Tibial nerve (tissue), 4 donors: ENCODE data around the gene PLXNB1. TPM values are rescaled to one million over a fixed set of nuclear protein-coding genes. Genes with fewer than 3 reads are reported as not detected.

Experiments
- DNase-seq, 2 donors: peaks; one replicate each; pipeline ENCODE4 v3.0.0-alpha.2; 2019; ENCODE audit warnings: low spot score in 2 of 2
- H3K27ac ChIP-seq, 4 donors: fragments of 200-600 bp; sonication (generic) in 3 of 4; one replicate each; pipeline ENCODE4 v1.5.1; 2017 to 2019; ENCODE audit warnings: mild to moderate bottlenecking in 1 of 4
- H3K27me3 ChIP-seq, 2 donors: fragments of 200-600 bp; sonication (generic) in 1 of 2; one replicate each; pipeline versions ENCODE4 v1.5.1 to v1.6.0; 2017 to 2019
- H3K36me3 ChIP-seq, 3 donors: fragments of 200-600 bp; sonication (generic); one replicate each; pipeline ENCODE4 v1.5.1; 2018 to 2019
- H3K4me1 ChIP-seq, 4 donors: fragments of 200-600 bp; sonication (generic) in 3 of 4; one replicate each; pipeline ENCODE4 v1.5.1; 2017 to 2019
- H3K4me3 ChIP-seq, 4 donors: fragments of 200-600 bp; sonication (generic) in 3 of 4; one replicate each; pipeline ENCODE4 v1.5.1; 2017 to 2019; ENCODE audit warnings: mild to moderate bottlenecking in 1 of 4, moderate library complexity in 1 of 4
- H3K9me3 ChIP-seq, 4 donors: fragments of 200-600 bp; sonication (generic) in 3 of 4; one replicate each; pipeline ENCODE4 v1.5.1; 2017 to 2019
- EP300 ChIP-seq, 2 donors: sonication (generic); formaldehyde crosslinking; IDR thresholded peaks; one replicate each; pipeline ENCODE4 v1.6.1; 2017; ENCODE audit warnings: antibody characterized with exemption in 2 of 2, mild to moderate bottlenecking in 1 of 2
- POLR2A ChIP-seq, 2 donors: fragments of 450-650 bp; IDR thresholded peaks; one replicate each; pipeline ENCODE4 v1.6.1; 2017; ENCODE audit warnings: antibody characterized with exemption in 2 of 2, mild to moderate bottlenecking in 2 of 2, moderate library complexity in 2 of 2
- WGBS, 2 donors: methylation state at CpG; one replicate each; pipeline ENCODE4 v1.1.5; 2018; 5-methylcytosine and 5-hydroxymethylcytosine counted together
- small RNA-seq: library from RNA; depleted of rRNA; stranded (forward); fragments of <200 nt; gene quantifications from one replicate; pipeline ENCODE3, GENCODE V24; 2016
- total RNA-seq, 4 donors: library from RNA; depleted of rRNA; stranded (reverse); fragments of >200 nt; gene quantifications; one replicate each; pipeline ENCODE4 v1.1.0, GENCODE V29; 2016
- TF ChIP-seq, protein P1 (sequence below), 5 experiments: fragments of 200-600 bp in 3 of 5; fragments of 450-650 bp in 2 of 5; sonication (generic) in 3 of 5; IDR thresholded peaks; one replicate each; pipeline ENCODE4 v1.5.1; 2016 to 2019; ENCODE audit warnings: antibody characterized with exemption in 5 of 5, mild to moderate bottlenecking in 3 of 5, moderate library complexity in 2 of 5

Gene PLXNB1
- total RNA-seq, 4 donors from 2014 or later = 216 to 379 (median 339) TPM

- H3K27me3 ChIP-seq = no peaks in the 10 kb centered on the region
- DNase-seq = no peak
- H3K4me3 ChIP-seq = no peak overlapping the region
- TF ChIP-seq, protein P1, sequence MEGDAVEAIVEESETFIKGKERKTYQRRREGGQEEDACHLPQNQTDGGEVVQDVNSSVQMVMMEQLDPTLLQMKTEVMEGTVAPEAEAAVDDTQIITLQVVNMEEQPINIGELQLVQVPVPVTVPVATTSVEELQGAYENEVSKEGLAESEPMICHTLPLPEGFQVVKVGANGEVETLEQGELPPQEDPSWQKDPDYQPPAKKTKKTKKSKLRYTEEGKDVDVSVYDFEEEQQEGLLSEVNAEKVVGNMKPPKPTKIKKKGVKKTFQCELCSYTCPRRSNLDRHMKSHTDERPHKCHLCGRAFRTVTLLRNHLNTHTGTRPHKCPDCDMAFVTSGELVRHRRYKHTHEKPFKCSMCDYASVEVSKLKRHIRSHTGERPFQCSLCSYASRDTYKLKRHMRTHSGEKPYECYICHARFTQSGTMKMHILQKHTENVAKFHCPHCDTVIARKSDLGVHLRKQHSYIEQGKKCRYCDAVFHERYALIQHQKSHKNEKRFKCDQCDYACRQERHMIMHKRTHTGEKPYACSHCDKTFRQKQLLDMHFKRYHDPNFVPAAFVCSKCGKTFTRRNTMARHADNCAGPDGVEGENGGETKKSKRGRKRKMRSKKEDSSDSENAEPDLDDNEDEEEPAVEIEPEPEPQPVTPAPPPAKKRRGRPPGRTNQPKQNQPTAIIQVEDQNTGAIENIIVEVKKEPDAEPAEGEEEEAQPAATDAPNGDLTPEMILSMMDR (IDR thresholded peaks at IDR 0.05) = no peak
- no peak for TF ChIP-seq POLR2A (IDR thresholded peaks at IDR 0.05)
- no peak for TF ChIP-seq EP300 (IDR thresholded peaks at IDR 0.05)
- H3K4me1 ChIP-seq = no peaks in the 10 kb centered on the region
- no peaks in the 10 kb centered on the region for H3K36me3 ChIP-seq
- H3K27ac ChIP-seq = no peak overlapping the region
- peaks cover 0 to 26% (median 5%) of the 10 kb centered on the region in 4 donors for H3K9me3 ChIP-seq
Measured at GRCh38 chr3:48361928-48362327, 68.0 kb downstream of the PLXNB1 start.

- Histone ChIP-seq H3K36me3 (no peaks in the 10 kb centered on the region), H3K27me3 (no peaks in the 10 kb centered on the region), H3K4me3 (no peak overlapping the region), H3K27ac (no peak overlapping the region), H3K9me3 (peaks cover 0 to 12% (median 2%) of the 10 kb centered on the region in 4 donors), H3K4me1 (no peaks in the 10 kb centered on the region)
- 65 to 75% methylated on average over 1 of the region's 1 CpG for WGBS, 2 donors
- TF ChIP-seq EP300 (IDR thresholded peaks at IDR 0.05) (no peak), POLR2A (IDR thresholded peaks at IDR 0.05) (no peak)
- DNase-seq = no peak
Measured at GRCh38 chr3:48356419-48356818, 73.5 kb downstream of the PLXNB1 start.

DNA sequence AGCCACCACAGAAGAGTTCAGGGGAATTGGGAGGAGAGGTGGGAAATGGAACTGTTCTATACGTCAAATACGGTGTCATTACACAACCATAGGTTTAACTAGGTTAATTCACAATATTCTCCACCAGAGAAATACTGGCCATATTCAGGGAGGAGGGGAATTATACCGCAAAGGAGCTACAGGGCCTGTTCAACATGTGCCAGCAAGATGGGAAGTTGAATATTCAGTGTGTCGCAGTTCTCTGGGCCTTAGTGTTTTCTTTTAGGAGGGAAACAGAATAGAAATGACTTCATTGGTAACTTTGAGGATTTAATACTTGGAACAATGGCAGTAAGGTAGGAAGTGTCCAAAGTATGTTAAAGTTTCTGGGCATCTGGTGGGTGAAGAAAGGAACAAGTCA is 75.9 kb downstream of the PLXNB1 start:
- Histone ChIP-seq H3K27me3 (no peaks in the 10 kb centered on the region), H3K27ac (no peak overlapping the region), H3K9me3 (peaks cover 0 to 10% (median 0%) of the 10 kb centered on the region in 4 donors), H3K36me3 (no peaks in the 10 kb centered on the region), H3K4me3 (no peak overlapping the region), H3K4me1 (no peaks in the 10 kb centered on the region)
- DNase-seq = no peak
- WGBS, 2 donors = 90 to 91% methylated on average over 4 of the region's 4 CpGs
- no peak for TF ChIP-seq POLR2A (IDR thresholded peaks at IDR 0.05)
- TF ChIP-seq, protein P1 (IDR thresholded peaks at IDR 0.05) = no peak
- no peak for TF ChIP-seq EP300 (IDR thresholded peaks at IDR 0.05)

Small RNA genes within 50 kb of the gene (small RNA-seq; reads per million reads assigned to genes)
- not detected for gene RN7SL321P

Other genes starting within 250 kb of the PLXNB1 start
- 1 to 10 TPM in 2 of 4 donors, under 1 TPM in 1, not detected in 1; 0.44 to 7.1 (median 2.1) TPM for gene CDC25A, start 241.7 kb downstream of the PLXNB1 start, total RNA-seq
- under 1 TPM in 1 of 4 donors, not detected in 3; 0.63 TPM for gene CAMP, start 206.6 kb downstream of the PLXNB1 start, total RNA-seq
- gene ZNF589, start 189.0 kb downstream of the PLXNB1 start, total RNA-seq = 10 to 100 TPM; 10.7 to 18.8 (median 15.7) TPM
- gene NME6, start 128.7 kb downstream of the PLXNB1 start, total RNA-seq = 10 to 100 TPM; 22.2 to 28.4 (median 27.4) TPM
- gene SPINK8, start 96.4 kb downstream of the PLXNB1 start, total RNA-seq = not detected
- not detected for gene FBXW12, start 57.9 kb downstream of the PLXNB1 start, total RNA-seq
- gene CCDC51, start 10.0 kb upstream of the PLXNB1 start, total RNA-seq = 10 to 100 TPM; 23.4 to 33.3 (median 29.2) TPM
- gene TMA7, start 10.2 kb upstream of the PLXNB1 start, total RNA-seq = 100 to 1,000 TPM; 212 to 380 (median 291) TPM
- 10 to 100 TPM in 2 of 4 donors, 1 to 10 TPM in 2; 7.5 to 10.5 (median 9.3) TPM for gene ATRIP, start 16.7 kb upstream of the PLXNB1 start, total RNA-seq
- gene SHISA5, start 74.1 kb upstream of the PLXNB1 start, total RNA-seq = 100 to 1,000 TPM in 2 of 4 donors, 10 to 100 TPM in 2; 78.4 to 145 (median 93.9) TPM
- 1 to 10 TPM; 2.2 to 9.0 (median 7.6) TPM for gene PFKFB4, start 126.7 kb upstream of the PLXNB1 start, total RNA-seq
- 1 to 10 TPM in 1 of 4 donors, not detected in 3; 1.5 TPM for gene UCN2, start 133.7 kb upstream of the PLXNB1 start, total RNA-seq
- 10 to 100 TPM in 3 of 4 donors, 1 to 10 TPM in 1; 3.1 to 15.7 (median 15.0) TPM for gene COL7A1, start 165.2 kb upstream of the PLXNB1 start, total RNA-seq
- gene UQCRC1, start 179.6 kb upstream of the PLXNB1 start, total RNA-seq = 100 to 1,000 TPM; 143 to 196 (median 186) TPM
- not detected for gene TMEM89, start 191.7 kb upstream of the PLXNB1 start, total RNA-seq
- 10 to 100 TPM; 13.8 to 26.4 (median 15.9) TPM for gene SLC26A6, start 205.4 kb upstream of the PLXNB1 start, total RNA-seq
- 10 to 100 TPM in 1 of 4 donors, 1 to 10 TPM in 2, under 1 TPM in 1; 0.87 to 13.5 (median 1.5) TPM for gene CELSR3, start 232.8 kb upstream of the PLXNB1 start, total RNA-seq